ENCODE results near the gene TMEM220. TPM values are rescaled to one million over a fixed set of nuclear protein-coding genes. Genes with fewer than 3 reads are reported as not detected.

Gene TMEM220
- total RNA-seq, 2 experiments from 2014 or later = 0.86 to 1.7 TPM

GRCh38 chr17:10767232-10767631 lies 37.4 kb upstream of the TMEM220 start:
- no peak for DNase-seq
- no peaks in the 10 kb centered on the region for H3K4me1 Mint-ChIP-seq
- H3K9me3 Mint-ChIP-seq = peaks cover 4% of the 10 kb centered on the region
- no peak overlapping the region for H3K4me3 Mint-ChIP-seq
- H3K27me3 Mint-ChIP-seq = no peaks in the 10 kb centered on the region
- ATAC-seq (ENCODE audit: low read depth) = no peak
- H3K27ac Mint-ChIP-seq = no peak overlapping the region
- POLR2A ChIA-PET = no interaction called here
- H3K36me3 Mint-ChIP-seq = no peaks in the 10 kb centered on the region

DNA sequence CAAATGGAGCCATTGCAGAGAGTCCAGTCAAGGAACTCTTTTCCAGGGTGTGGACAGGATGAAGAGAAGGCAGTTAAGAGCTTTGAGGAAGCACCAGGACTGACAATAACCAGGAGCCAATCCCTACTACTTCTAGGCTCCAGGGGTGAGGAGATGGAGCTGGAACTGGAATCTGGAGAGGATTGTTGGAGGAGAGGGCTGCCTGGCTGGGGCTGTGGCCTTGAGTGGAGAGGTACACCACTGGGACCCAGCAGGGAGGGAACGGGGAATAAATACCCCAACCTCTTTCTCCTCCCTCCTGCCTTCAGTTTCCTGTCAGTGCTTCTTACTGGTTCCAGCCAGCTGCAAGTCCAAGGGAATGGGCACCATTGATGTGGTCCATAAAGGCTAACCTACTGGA lies 32.2 kb upstream of the TMEM220 start:
- Mint-ChIP-seq H3K9me3 (no peaks in the 10 kb centered on the region), H3K36me3 (no peaks in the 10 kb centered on the region), H3K4me1 (no peaks in the 10 kb centered on the region), H3K27me3 (no peaks in the 10 kb centered on the region), H3K4me3 (no peak overlapping the region), H3K27ac (no peak overlapping the region)
- no peak for DNase-seq
- POLR2A ChIA-PET = no interaction called here
- ATAC-seq (ENCODE audit: low read depth) = no peak

DNA sequence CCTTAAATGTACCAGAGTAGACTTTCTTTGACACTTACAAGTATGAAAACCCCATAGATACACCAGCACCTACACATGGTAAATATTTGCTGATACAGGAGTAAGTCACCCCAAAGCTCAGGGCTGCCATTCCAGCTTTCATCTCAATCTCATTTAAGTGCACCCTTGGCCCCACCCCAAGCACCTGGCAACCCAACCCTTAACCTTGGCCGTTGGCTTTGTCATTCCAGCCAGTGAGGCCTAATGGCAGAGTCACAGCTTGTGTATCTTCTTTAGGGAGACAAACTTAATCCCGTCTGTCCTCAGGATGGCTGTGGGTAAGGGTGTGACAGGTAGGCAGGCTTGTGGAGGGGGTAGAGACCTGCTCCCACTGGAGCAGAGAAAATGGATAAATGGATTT lies 31.5 kb upstream of the TMEM220 start:
- no peaks in the 10 kb centered on the region for H3K9me3 Mint-ChIP-seq
- no peaks in the 10 kb centered on the region for H3K36me3 Mint-ChIP-seq
- no peak overlapping the region for H3K27ac Mint-ChIP-seq
- H3K27me3 Mint-ChIP-seq = no peaks in the 10 kb centered on the region
- no peaks in the 10 kb centered on the region for H3K4me1 Mint-ChIP-seq
- ATAC-seq (ENCODE audit: low read depth) (no peak), DNase-seq (no peak)
- POLR2A ChIA-PET = no interaction called here
- H3K4me3 Mint-ChIP-seq = no peak overlapping the region

- no peak for ATAC-seq (ENCODE audit: low read depth)
- H3K27ac Mint-ChIP-seq = no peak overlapping the region
- no peaks in the 10 kb centered on the region for H3K4me1 Mint-ChIP-seq
- H3K36me3 Mint-ChIP-seq = no peaks in the 10 kb centered on the region
- H3K9me3 Mint-ChIP-seq = no peaks in the 10 kb centered on the region
- no peak for DNase-seq
- no peak overlapping the region for H3K4me3 Mint-ChIP-seq
- H3K27me3 Mint-ChIP-seq = peaks cover 2% of the 10 kb centered on the region
- POLR2A ChIA-PET = no interaction called here
These were observed 28.2 kb upstream of the TMEM220 start for GRCh38 chr17:10758062-10758461.

DNA sequence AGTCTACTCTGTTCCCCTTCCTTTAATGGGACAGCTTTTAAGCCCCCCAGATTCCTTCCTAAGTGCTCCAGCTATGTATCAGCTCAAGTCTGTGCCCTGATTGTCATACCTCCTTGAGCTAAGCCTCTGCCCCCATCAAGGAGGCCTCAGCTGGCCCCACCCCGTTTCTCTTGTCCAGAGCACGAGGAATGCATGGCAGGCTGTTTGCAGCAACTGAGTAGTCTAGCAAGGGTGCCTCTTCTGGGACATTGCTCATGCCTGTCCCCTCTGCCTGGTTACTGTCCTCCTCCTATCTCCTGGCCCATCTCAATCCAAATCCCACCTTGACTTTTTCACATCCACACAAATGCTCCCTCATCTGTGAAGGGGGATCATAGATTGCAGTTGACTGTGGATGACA lies 27.8 kb upstream of the TMEM220 start:
- H3K27ac Mint-ChIP-seq = no peak overlapping the region
- DNase-seq (no peak), ATAC-seq (ENCODE audit: low read depth) (no peak)
- H3K4me1 Mint-ChIP-seq = no peaks in the 10 kb centered on the region
- POLR2A ChIA-PET = no interaction called here
- H3K27me3 Mint-ChIP-seq = peaks cover 2% of the 10 kb centered on the region
- H3K4me3 Mint-ChIP-seq = no peak overlapping the region
- H3K9me3 Mint-ChIP-seq = no peaks in the 10 kb centered on the region
- no peaks in the 10 kb centered on the region for H3K36me3 Mint-ChIP-seq

- Mint-ChIP-seq H3K9me3 (no peaks in the 10 kb centered on the region), H3K27me3 (peaks cover 2% of the 10 kb centered on the region), H3K4me3 (no peak overlapping the region), H3K27ac (no peak overlapping the region), H3K4me1 (no peaks in the 10 kb centered on the region), H3K36me3 (no peaks in the 10 kb centered on the region)
- ATAC-seq (ENCODE audit: low read depth) (no peak), DNase-seq (no peak)
- POLR2A ChIA-PET = no interaction called here
These were observed 27.2 kb upstream of the TMEM220 start for GRCh38 chr17:10757067-10757466.

- Mint-ChIP-seq H3K27me3 (peaks cover 2% of the 10 kb centered on the region), H3K9me3 (no peaks in the 10 kb centered on the region), H3K36me3 (no peaks in the 10 kb centered on the region), H3K4me1 (no peaks in the 10 kb centered on the region), H3K27ac (no peak overlapping the region), H3K4me3 (no peak overlapping the region)
- DNase-seq (no peak), ATAC-seq (ENCODE audit: low read depth) (no peak)
- POLR2A ChIA-PET = no interaction called here
These were observed 26.8 kb upstream of the TMEM220 start for GRCh38 chr17:10756619-10757018.

DNA sequence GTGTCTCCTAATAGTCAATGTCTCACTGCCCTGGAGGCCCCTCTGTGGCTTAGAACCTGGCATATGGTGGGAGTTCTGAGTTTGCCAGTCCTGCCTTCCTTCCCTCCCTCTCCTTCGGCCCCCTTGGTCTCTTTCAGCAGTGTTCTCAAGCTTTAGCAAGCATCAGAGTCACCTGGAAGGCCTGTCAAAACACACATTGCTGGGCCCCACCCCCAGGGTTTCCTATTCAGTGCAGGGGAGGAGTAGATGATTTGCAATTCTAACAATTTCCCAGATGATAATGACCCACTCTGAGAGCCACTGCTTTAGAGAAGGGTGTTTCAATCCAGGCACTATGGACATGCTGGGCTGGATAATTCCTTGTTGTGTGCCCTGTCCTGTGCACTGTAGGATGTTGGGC lies 26.4 kb upstream of the TMEM220 start:
- ATAC-seq (ENCODE audit: low read depth) = no peak
- Mint-ChIP-seq H3K27me3 (peaks cover 2% of the 10 kb centered on the region), H3K27ac (no peak overlapping the region)

DNA sequence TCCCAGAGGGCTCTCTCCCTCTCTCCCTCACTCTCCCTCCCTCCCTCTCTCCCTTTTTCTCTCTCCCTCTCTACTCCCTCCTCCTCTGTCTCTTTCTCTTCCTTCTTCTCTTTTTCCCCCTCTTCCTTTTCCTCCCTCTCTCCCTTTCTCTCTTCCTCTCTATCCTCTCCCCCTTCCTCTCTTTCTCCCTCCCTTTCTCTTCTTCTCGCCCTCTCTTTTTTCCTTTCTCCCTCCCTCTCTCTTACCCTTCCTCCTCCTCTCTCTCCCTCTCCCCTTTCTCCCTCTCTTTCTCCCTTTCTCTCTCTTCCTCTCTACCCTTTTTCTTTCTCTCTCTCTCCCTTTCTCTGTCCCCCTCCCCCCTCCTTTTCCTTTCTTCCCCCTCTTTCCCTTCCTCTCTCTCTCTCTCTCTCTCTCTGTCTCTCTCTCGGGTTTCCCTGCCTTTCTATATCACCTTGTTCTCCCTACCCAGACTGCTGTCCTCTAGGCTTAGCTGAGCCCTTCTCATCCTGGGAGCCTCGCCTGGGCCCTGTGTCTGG lies 25.8 kb upstream of the TMEM220 start:
- Mint-ChIP-seq H3K27ac (no peak overlapping the region), H3K4me3 (no peak overlapping the region), H3K4me1 (no peaks in the 10 kb centered on the region), H3K36me3 (no peaks in the 10 kb centered on the region), H3K9me3 (no peaks in the 10 kb centered on the region), H3K27me3 (peaks cover 2% of the 10 kb centered on the region)
- POLR2A ChIA-PET = no interaction called here
- DNase-seq (no peak), ATAC-seq (ENCODE audit: low read depth) (no peak)

More for the DNA sequence above, 26.4 kb upstream of the TMEM220 start:
- Mint-ChIP-seq H3K4me1 (no peaks in the 10 kb centered on the region), H3K36me3 (no peaks in the 10 kb centered on the region), H3K4me3 (no peak overlapping the region), H3K9me3 (no peaks in the 10 kb centered on the region)
- POLR2A ChIA-PET = no interaction called here
- no peak for DNase-seq

GRCh38 chr17:10754861-10755591 lies 25.2 kb upstream of the TMEM220 start:
- Mint-ChIP-seq H3K4me3 (no peak overlapping the region), H3K36me3 (no peaks in the 10 kb centered on the region), H3K4me1 (no peaks in the 10 kb centered on the region), H3K27ac (no peak overlapping the region), H3K27me3 (peaks cover 2% of the 10 kb centered on the region), H3K9me3 (no peaks in the 10 kb centered on the region)
- POLR2A ChIA-PET = no interaction called here
- no peak for ATAC-seq (ENCODE audit: low read depth)
- no peak for DNase-seq

GRCh38 chr17:10754109-10754508 lies 24.3 kb upstream of the TMEM220 start:
- DNase-seq = no peak
- no peak for ATAC-seq (ENCODE audit: low read depth)
- H3K4me1 Mint-ChIP-seq = no peaks in the 10 kb centered on the region
- H3K9me3 Mint-ChIP-seq = no peaks in the 10 kb centered on the region
- H3K27me3 Mint-ChIP-seq = peaks cover 5% of the 10 kb centered on the region
- no peaks in the 10 kb centered on the region for H3K36me3 Mint-ChIP-seq
- POLR2A ChIA-PET = no interaction called here
- H3K4me3 Mint-ChIP-seq = no peak overlapping the region
- H3K27ac Mint-ChIP-seq = no peak overlapping the region

GRCh38 chr17:10752696-10753095 lies 22.9 kb upstream of the TMEM220 start:
- Mint-ChIP-seq H3K27ac (no peak overlapping the region), H3K4me1 (no peaks in the 10 kb centered on the region), H3K27me3 (peaks cover 5% of the 10 kb centered on the region), H3K4me3 (no peak overlapping the region), H3K36me3 (no peaks in the 10 kb centered on the region), H3K9me3 (no peaks in the 10 kb centered on the region)
- POLR2A ChIA-PET = no interaction called here
- ATAC-seq (ENCODE audit: low read depth) = no peak
- DNase-seq = no peak

GRCh38 chr17:10751563-10751962 lies 21.7 kb upstream of the TMEM220 start:
- no peak for ATAC-seq (ENCODE audit: low read depth)
- POLR2A ChIA-PET = no interaction called here
- no peaks in the 10 kb centered on the region for H3K4me1 Mint-ChIP-seq
- H3K27me3 Mint-ChIP-seq = peaks cover 5% of the 10 kb centered on the region
- no peak overlapping the region for H3K4me3 Mint-ChIP-seq
- no peaks in the 10 kb centered on the region for H3K36me3 Mint-ChIP-seq
- H3K27ac Mint-ChIP-seq = no peak overlapping the region
- H3K9me3 Mint-ChIP-seq = no peaks in the 10 kb centered on the region
- no peak for DNase-seq

DNA sequence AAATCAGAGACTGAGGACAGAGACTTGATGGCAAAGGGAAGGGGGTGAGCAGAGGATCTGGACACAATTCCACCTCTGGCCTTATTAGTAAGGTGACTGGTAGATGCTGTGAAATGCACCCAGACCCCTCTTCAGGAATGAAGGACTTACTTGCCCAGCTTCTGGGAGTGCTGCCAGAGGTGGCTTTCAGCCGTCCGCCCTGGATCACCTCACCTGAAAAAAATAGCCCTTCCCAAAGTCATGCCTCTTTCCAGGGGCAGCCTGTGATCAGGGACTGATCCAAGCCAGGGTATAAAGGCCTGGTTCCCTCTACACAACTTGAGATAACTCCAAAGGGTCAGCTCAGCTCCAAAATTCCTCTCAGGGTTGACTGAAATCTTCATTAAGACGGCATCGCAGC lies 20.4 kb upstream of the TMEM220 start:
- POLR2A ChIA-PET = no interaction called here
- ATAC-seq (ENCODE audit: low read depth) = no peak
- DNase-seq = no peak
- Mint-ChIP-seq H3K9me3 (no peaks in the 10 kb centered on the region), H3K36me3 (no peaks in the 10 kb centered on the region), H3K27ac (no peak overlapping the region), H3K4me1 (no peaks in the 10 kb centered on the region), H3K4me3 (no peak overlapping the region), H3K27me3 (peaks cover 3% of the 10 kb centered on the region)

Measured in activated naive CD8-positive, alpha-beta T cell treated with anti-CD3 and anti-CD28 coated beads, Interleukin-2, amount 10 ng/mL, durations not matched to agents 7 days and 5 days (primary cell).